Pericardium fibroblast (primary cell): ENCODE measurements around the gene MOCOS. TPM values are rescaled to one million over a fixed set of nuclear protein-coding genes. Genes with fewer than 3 reads are reported as not detected.

Source experiments
- total RNA-seq: library from RNA; depleted of rRNA; stranded (reverse); fragments of >200 nt; gene quantifications from 2 replicates; pipeline ENCODE4 v1.2.3, GENCODE V29; 2015

The MOCOS gene
- total RNA-seq, result 3.1 and 3.2 TPM in 2 replicates

GRCh38 chr18:36187193-36187825 lies at the start of gene MOCOS:
MOCOS (plus strand) TSS chr18:36187497; CDS start chr18:36187540, 43 bp downstream.

GRCh38 chr18:36297417-36298125 lies 110.3 kb downstream of the MOCOS start, which contains the start of gene FHOD3:
FHOD3 (plus strand) TSS chr18:36297713; CDS start chr18:36297836, 123 bp downstream.

Other genes with a start within 250 kb of the MOCOS start
- 18.2 and 23.5 TPM in 2 replicates for gene RPRD1A, start 119.9 kb upstream of the MOCOS start, total RNA-seq
- 45.1 and 47.8 TPM in 2 replicates for gene SLC39A6, start 58.2 kb upstream of the MOCOS start, total RNA-seq
- gene ELP2, start 57.6 kb upstream of the MOCOS start, total RNA-seq, result 39.3 and 43.7 TPM in 2 replicates
- 0.34 and 1.9 TPM in 2 replicates for gene FHOD3, start 110.2 kb downstream of the MOCOS start, total RNA-seq